Activated CD4-positive, alpha-beta T cell treated with anti-CD3 and anti-CD28 coated beads for 1 hour (primary cell): ENCODE results near the gene HEY2.
A peak's percentile ranks its signal among the peaks of the same experiment; 100 is the strongest.
"Not testable (repeated sequence)": the region's sequence is repeated elsewhere in the genome, so short reads cannot be mapped to it uniquely, and the experiment has no call there.

Source experiments
- DNase-seq: peaks from one replicate; pipeline ENCODE4 v3.0.0-alpha.2; 2020

HEY2 gene

DNA sequence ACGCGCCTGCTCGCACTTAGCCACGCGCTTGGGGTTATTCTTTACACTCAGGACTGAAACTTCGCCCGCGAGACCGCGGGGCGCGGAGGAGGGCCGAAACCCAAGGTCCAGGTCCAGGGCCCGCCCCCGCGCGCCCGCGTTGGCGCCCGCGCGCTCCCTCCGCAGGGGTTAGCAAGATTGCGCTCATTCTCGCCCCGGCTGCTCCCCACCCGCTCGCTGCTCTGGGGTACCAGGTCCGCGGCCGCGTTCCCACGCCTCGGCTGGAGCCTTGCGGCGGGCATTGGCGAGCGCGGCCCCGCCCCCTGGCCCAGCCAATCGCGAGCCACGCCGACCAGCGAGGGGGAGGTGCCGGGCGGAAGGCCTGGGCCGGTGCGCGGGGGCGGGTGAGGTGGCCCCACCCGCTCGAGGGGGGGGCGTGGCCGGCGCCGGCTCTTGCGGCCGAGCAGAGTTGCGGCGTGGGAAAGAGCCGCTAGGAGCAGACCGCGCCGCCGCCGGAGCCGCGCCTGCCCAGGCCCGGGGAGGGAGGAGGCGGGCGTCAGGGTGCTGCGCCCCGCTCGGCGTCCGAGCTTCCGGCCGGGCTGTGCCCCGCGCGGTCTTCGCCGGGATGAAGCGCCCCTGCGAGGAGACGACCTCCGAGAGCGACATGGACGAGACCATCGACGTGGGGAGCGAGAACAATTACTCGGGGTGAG lies at the start of gene HEY2:
TSS of gene HEY2 (plus strand) at position 460 of the 692 bp plus-strand sequence. CDS start at position 605, 145 bp downstream.
- peak; percentile 72 for DNase-seq

DNA sequence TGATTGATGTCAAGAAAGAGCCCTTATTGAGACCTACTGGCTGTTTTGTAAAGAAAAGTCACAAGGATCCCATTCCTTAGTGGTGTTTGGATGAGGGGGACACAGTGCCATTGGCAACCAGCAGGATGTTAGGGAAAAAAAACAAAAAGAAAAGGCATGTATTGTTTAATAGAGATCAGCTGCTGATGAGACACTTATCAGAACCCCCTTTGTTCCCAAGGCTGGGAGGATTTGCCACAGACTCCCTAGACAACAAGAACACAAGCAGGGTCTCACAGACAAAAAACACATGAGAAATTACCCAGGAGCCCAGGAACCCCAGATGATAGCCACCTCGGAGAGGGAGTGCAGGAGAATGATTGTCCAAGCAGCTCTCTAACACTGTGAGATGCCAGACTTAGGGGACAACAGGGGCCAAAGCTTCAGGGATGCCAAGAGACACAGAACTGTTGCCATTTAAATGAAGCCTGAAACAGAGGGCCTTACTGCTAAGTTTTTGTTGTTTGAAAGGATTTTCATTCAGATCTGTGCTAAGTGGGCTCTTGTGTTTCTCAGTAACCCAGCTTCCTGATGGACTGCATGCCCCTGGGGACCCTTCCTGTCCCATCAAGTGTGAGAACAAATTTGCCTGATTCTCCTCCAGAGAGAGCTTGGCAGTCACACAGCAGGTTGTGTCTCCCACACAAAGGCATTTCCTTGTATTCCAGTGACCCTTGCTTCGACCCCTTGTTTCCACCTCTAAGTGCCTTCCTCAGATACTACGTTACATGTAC lies 48.7 kb upstream of the HEY2 start:
- no peak for DNase-seq

DNA sequence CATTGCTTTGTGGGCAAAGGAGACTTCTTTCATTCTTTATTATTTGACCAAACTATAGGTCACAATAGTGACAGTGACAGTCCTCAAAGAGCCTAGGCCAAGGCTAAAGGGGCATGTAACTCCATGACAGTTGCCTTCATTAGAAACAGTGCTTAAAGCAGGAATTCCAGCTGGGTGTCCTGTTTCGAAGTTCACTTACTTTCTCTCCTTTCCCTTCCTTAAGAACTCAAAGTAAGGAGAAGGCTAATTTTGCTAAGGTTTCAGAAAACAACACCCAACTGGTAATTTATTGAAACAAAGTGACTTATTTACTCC lies 48.1 kb upstream of the HEY2 start:
- no peak for DNase-seq

DNA sequence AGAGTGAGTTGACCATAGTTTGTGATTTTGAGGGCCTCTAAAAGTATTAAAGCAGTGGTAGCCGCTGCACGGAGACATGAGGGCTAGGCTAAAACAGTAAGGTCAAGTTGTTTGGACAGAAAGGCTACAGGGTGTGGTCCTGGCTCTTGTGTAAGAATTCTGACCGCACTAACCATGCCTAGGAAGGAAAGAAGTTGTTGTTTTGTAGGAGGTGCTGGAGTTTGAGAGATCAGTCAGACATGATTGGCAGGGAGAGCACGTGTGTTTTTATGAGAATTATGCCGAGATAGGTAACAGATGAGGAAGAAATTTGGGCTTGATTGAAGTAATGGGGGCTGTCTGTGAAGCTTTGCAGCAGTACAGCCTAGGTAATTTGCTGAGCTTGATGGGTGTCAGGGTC lies 45.5 kb upstream of the HEY2 start:
- DNase-seq, result not testable (repeated sequence)

DNA sequence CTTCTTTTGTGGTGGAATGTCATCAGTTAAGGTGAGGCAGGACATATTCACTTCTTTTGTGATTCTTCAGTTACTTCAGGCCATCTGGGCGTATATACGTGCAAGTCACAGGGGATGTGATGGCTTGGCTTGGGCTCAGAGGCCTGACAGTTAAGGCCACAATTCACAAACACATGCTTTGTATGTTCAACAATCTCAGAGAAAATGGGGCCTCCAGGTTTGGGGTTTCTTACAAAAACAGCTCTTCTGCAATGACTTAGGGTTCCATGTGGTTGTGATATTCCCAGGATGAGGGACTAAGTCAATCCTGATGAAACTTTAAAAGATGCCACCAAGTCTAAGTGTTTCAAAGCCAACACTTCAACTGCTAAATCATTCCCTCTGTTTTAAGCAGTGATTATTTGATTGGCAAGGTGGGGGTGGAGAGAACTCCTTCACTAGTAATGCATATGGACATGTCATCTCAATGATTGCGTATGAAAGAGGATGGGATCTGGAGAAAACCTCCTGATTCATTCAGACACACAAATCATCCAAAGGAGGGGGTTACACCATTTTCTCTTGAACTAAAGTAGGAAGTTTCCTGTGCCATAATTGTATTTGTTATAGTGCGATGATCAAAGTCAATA lies 41.7 kb upstream of the HEY2 start:
- DNase-seq, result no peak

DNA sequence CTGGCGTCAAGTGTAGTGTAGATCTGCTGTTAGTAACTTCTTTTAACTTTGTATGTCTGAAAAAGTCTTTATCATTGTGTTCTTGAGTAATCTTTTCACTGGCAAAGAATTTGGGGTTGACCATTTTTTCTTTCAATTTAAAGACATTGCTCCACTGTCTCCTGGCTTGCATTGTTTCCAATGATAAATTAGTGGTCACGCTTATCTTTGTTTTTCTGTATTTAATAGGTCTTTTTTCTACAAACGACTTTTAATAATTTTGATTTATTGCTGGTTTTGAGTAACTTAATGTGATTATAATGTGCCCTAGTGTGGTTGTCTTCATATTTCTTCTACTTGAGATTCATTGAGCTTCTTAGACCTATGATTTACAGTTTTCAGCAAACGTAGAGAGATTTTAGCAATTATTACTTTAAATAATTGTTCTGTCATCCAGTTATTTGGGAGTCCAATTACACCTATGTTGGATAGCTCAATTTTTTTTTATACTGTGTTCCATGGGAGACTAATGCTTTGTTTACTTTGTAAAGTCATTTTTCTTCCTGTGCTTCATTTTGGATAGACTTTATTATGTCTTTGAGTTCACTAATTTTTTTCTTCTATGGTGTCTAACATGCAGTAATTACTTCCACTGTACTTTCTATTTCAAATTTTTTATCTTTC lies 38.3 kb upstream of the HEY2 start:
- no peak for DNase-seq

DNA sequence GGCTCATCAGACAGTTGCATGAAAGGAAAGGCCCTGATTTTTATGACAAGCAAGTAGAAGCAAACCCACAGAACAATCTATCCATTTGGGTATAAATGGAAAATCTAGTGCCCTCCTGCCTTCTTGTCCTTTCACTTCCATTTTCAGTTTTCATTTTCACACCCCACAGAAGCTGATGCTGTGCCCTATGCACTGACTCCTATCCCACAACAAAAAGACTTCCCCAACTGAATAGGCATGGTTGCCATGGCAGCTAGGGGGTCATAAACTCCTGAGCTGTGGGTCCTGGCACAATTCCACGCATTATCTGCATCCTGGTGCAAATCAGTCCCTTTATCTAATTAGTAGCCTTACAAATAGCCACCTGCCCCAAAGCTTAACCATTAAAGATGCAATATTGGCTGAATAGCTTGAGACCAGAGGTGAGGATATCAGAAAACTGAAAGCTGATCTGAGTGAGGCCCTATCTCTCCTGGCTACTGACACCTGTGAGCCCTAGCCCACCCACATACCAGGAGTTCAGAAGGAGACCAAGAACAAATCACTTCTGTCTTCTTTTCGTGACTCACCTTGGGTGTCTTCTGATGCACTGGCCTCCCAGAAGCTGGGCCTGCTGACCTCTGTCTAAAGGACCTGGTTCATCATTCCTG lies 34.9 kb upstream of the HEY2 start:
- DNase-seq, result no peak

DNA sequence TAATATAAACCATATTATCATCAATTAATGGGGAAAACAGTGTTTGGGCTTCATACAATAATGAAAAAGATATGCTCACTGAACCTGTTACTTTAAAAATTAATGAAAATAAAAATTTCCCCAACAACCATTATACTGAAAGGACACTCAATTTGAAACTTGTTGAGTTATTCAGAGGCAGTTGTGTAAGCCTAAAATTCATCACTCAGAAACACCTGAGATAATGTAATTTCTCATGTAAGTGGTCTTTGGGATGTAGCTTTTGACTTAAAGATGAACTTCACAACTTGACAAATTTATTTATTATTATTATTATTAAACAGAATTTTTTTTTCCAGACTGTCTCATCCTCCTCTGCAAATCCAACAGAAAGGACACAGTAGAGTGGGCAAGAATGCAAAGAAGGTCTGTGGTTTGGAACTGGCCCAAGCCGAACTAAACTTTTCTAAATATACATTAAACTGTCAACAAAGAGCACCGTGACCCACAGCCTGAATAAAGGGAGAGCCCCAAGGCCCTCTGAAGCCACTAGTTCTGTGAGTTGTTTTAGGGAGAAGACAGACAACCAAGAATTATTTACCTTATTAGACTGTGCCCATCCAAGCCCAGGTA lies 32.2 kb upstream of the HEY2 start:
- DNase-seq, result no peak

DNA sequence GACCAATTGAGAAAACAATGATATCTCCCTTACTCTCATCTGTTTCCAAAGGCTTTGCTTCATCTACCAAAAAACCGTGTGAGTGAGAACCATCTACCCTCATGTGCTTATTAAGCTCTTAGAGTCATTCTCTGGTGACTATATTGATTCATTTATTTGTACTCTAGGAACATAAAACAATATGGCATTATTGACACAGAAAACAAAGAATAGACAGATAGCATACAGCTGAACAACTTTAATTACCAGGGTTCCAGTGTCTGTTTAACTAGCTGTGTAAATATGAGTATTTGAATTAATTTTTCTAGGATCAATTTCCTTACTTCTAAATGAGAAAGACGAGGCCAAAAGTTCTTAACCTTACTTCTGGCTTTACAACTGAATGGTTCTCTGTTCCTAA lies 31.3 kb upstream of the HEY2 start:
- no peak for DNase-seq

DNA sequence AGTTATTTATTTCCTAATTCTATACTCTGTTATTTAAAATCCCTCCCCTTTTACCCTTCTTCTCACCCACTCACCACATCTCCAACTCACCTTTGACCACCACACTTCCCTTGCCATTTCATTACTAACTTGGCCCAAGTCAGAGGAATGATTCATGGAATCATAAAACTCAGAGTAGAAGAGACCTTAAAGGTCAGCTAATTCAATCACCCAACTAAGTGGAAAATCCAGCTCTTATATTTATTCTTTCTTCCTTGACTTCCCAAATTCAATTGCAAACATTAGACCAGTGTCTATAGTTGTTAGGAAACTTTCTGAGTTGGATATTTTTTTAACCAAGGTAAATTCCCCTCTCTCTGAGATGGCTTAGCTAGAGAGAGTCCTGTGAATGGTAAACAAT lies 26.5 kb upstream of the HEY2 start:
- no peak for DNase-seq

DNA sequence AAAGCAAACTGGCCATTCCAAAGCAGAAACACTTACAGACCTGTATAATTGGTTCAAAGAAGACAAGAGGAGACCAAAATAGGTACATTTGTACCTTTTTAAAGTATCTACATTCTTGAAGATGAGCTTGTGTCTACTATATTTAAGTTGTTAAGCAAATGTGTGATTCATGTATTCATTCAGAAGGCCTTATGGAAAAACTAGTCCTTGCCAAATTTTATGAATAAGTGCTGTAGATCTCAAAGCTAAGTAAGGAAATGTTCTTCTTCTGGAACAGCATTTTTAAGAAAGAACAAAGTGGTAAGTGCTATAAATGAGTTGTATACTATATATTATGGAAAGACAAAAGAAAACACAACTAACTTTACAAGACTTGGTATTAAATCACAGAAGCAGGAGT lies 22.2 kb upstream of the HEY2 start:
- DNase-seq, result no peak

DNA sequence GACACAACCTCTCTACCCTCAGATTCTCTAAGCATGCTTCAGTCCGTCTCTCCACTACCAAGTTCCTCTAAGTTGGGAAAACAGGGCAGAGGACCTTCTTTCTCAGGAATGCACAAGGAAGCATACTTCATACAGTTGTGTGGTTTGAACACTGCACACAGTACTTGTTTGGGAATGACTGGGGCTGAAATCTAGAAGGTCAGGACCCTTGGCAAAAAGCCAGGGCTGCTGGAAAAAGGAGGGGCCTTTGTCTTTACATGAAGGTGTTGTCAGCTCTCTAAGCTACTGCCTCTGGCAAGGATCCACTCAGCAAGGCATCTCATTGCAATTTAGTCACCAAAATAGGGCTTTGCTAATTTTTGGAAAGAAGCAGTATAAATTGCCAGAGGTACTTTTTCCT lies 20.7 kb upstream of the HEY2 start:
- DNase-seq, result no peak

DNA sequence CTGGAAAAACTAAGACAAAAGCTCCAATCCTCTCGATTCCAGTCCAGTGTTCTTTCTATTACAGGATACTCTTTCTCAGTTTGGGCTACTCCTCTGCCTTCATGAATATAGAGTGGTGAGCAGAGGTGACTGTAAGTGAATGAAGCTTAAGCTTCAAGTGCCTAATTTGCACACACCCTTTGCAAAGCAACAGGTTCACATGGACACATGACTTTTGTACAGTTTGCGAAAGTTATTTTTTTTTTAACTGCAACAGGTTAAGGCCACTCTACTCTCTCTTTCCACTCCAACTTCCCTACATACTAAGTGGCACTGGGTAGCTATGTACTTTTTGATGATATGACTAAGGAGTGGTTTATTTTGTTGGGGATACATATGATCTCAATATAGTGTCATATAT lies 19.4 kb upstream of the HEY2 start:
- no peak for DNase-seq

DNA sequence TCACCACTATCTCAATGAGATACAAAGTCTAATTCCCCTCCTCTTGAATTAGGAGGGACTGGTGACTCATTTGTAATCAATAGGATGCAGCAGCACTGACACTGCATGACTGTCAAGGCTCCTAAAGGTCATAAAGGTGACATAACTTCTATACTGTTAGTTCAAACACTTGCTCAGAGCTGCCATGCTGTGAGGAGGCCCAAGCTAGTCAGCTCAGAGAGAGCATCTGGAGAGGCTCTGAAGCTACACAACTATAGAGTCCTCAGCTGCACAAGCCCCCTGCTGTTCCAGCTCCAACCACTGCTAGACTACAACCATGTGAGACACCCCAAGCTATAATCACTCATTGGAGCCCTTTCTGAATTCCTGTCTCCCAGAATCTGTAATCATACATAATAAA lies 17.0 kb upstream of the HEY2 start:
- no peak for DNase-seq

DNA sequence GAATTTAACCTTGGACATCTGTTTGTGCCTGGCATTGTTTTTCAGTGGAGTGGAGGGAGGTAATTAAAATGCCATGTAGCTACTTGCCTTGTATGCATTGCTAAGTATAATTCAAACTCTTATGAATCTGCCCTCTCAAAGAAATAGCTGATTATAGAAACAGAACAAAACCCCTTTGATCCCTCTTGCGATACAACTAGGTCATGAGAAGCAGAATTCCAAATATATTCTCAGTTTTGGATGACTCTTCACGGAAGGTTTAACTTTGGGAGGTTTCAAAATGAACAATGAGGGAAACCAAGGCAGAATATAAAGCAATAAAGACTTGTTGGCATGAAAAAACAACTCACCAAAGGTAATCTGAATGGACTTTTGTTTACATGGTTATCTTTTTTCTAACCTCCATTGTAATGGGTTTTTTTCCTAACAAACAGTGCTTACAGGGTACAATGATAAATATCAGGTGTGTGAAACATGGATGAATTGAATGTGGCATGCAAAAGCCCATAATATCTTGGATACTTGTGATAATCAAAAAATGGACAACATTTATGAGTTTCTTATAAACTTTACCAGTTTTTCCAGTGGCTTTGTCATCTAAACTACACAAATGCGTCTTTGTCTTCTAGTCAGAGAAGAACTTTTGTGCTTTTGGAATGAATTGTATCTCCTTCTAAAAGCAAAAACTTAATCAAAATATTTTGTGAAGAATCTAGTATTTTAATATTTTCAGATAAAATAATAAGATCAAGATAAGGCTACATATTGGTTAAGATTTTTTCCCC lies 15.7 kb upstream of the HEY2 start:
- no peak for DNase-seq

DNA sequence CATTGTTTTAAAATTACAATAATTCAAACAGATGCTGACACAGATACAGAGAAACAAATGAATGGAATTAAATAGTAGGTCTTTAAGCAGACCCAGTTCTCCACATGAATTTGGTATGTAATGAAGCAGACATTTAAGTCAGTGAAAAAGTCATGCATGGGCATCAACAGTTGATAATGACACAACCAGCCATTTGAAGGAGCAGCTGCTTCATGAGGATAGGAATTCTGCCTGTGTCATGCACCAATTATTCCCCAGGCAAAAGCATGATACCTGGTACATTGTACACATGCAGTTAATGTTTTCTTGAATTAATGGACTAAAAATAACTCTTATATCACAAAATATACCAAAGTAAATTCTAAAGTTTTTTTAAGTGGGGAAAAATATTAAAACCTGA lies 11.2 kb upstream of the HEY2 start:
- no peak for DNase-seq

DNA sequence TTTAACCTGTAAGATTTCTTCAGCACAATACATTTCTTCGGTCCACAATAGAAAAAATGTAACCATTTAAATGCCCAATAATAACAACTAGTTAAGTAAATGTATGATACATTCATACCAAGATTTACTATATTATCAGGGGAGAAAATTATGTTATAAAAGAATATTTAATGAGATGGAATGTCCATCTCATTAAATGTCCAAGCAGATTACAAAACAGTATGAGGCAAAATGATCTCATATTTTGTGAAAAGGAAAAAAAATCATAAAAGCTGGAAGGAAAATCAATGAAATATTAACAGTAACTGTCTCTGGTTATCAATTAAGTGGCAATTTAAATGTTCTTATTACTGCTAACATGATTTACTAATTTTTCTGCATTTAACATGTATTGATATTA lies 10.1 kb upstream of the HEY2 start:
- DNase-seq, result no peak

DNA sequence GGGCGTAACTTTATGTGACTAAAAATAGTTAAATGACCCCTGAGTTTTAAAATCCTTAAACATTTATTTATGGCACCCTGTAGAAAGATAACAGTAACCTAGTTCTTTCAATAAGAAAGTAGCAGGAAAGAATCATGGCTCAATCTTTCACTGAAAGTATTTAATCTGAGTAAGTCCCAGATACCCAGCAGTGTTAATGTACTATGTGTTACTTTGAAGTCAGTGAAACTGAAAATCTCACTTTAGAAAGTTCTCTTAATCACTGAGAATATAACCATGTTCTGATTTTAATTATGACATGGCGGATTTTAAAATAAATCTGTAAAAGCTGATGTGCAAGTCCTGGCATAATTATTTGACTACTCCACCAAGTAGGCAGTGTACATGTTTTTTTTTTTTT lies 8.1 kb upstream of the HEY2 start:
- no peak for DNase-seq

DNA sequence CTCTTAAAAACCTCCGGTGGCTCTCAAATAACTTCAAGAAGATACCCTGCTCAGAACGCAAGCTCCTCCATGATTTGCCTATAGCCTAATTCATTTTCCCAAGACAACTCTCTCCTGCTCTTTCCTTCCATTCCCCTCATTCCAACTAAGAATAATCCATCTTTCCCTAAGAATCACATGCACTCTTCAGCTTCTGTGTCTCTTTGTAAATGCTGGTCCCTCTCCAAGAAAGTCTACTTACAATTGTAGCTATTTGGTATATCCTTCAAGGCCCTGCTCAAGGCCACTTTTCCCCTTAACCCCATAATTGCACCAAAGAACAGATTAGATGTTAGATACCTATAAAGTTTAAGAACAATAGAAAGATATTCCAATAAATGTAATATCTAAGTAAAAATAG lies 7.4 kb upstream of the HEY2 start:
- no peak for DNase-seq

DNA sequence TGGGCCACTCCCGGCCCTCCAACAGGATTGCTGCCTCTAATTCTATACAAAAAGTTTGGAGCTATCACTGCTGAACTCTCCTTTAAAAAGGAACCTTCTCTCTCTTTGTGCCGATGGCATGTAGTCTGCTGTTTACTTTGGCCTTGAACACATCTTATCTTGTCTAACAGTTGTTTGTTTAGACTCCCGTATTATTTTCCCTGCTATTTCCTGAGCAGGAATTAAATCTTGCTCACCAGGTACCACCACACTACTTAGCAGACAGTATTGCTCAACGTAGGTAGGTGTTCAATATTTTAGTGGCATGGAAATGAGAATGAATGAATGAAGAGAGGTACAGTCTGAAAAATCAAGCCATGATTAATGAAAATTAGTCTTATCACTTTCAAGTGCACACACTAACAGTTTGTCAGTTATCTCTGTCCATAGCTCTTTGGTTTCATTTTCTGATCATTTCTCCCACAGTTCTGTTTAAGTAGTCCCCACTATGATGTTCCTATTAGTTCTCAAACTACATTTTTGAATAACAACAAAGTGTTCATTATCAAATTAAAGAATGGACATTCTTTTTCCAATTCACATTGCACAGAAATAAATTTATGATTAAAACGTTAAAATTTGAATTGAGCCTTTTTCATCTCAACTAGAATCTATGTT lies 6.8 kb upstream of the HEY2 start:
- no peak for DNase-seq

DNA sequence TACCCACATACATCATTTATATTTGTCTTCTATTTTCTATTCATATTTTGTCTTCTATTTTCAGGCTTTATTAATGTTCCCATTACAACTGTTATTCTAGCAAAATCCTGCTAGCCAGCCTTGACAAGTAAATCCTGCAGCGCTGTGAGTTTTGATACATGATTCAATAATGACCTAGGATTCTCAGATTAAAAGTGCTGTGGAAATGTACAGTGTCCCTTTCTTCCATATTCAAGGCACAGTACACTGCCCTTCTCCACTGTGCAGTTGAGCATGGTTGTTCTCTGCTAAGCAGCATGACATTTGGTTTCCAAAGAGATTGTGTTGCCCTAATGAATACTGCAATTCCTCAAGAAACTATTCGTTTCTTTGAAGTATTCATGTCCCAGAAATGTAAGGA lies 5.8 kb upstream of the HEY2 start:
- no peak for DNase-seq
